MV-4-11 (cell line): ENCODE data around the gene CAMK1D.

ENCODE experiments used
- DNase-seq: peaks from one replicate; lab custom pipeline; 2025; lab: John Stamatoyannopoulos, UW

The CAMK1D gene

DNA sequence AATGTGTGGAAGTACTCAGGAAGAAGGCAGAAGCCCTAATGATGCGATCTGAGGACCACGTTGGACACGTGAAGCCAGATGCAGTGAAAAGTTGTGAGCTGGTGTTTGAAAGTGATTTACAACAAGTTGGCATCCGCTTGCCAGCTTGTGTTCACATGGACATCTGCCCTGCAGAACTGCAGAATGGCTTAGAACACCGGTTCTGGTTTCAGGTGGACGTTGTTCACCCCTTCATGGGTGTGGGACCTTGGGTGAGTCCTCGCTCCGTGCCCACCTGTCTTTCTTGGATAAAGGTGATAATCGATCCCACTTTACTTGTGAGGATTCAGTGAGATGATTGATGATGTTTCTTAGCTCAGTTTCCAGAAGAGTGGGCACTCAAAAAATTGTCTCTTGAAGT lies 53.8 kb downstream of the CAMK1D start:
- no peak for DNase-seq

DNA sequence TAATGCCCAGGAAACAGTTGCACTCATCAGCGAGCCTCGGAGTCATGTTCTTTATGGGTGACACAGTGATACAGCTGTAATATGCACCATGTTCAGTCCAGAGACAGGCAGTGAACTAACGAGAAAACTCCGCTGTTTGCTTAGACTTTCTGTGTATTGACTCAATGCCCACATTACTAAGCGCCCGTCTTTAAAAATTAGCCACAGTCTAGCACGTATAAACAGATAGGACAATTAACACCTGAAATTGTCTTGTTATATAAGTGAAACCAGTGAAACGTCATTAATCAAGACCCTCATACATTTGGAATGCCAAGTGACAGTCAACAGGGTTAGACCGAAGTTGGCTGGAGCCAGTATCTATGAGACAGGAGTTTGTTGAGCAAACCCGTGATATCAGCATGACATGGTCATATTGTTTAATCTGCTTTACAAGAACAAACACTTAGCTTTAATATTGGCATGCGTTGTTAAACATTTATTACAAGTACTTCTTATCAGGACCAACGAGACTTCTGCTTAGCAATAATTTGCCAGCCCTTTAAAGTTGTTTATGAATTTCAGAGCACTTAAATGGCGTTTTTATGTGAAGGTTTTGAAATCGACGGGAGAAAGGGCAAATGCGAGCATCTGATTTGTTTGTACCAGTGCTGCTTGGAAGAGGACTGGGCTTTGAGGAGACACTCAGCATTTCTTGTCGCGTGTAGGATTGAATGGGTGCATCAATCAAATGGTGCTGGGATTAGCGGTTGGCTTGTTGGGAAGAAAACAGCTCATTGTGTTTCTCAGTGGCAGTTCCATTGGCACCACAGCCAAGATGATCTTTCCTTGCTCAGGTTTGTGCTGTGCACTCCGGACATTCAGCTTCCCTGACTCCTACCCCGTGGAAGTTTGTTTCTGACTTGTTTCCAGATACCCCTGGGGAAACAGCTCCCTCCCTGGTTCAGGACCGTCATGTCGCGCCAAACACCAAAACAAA lies 56.3 kb downstream of the CAMK1D start:
- DNase-seq: no peak

DNA sequence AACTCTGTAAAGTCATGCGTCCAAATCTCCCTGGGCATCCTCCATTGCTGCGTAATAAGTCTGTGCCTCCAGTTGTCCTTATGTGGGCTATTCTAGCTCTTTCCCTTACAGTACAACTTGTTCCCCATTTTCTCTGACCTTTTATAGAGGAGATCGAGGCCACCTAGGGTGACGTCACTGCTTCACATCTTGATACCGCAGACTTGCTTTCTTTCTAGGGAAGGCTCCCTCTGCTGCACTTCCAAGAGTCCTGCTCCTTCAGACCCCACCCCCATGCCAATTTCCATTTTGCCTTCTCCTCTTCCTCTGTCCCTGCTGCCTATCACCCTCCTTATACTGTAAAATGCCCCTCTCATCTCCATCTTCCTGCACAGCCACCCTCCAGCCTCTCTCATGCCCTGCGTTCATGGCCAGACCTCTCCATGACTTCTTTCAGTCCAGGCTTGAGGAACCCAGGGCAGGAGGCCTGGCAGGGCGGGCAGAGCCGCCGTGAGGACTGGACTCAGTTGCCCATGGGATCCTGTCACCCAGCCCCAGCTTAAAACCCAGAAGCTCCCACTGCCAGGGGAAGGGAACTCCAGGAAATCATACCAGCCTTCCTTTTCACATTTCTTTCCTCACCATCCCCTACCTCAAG lies 57.5 kb downstream of the CAMK1D start:
- DNase-seq: no peak

DNA sequence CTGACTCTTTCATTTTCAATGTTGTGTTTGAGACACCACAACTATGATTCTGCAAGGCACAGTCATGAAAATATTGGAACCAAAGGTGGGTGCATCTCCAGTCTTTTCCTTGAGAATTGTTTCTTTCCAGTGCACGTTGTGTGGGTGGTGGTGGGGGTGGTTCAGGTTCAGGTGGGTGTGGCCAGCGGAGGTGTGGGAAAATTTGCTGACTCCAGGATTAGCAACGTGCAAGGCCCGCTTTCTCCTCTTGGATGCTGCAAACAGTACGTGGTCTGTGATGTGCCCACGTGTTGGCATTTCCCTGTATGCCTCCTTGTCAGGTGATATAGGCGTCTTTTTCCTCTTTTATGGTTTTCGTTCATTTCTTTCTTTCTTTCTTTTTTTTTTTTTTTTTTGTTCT lies 59.1 kb downstream of the CAMK1D start:
- no peak for DNase-seq

DNA sequence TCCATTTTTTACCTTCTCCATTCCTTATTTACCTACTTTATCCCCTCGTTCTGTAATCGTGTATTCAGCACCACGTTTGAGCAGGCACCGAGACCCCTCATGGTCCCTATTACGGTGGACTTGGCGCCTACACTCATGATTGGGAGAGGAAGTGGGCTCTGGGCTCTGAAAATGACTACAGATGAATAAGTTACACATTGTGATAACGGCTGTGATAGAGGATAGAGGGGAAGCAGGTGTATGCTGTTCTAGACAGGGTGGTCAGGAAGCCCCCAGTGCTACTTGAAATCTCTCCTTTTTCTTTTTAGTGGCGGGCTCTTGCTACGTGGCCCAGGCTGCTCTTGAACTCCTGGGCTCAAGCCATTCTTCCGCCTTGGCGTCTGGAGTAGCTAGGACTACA lies 59.8 kb downstream of the CAMK1D start:
- no peak for DNase-seq

DNA sequence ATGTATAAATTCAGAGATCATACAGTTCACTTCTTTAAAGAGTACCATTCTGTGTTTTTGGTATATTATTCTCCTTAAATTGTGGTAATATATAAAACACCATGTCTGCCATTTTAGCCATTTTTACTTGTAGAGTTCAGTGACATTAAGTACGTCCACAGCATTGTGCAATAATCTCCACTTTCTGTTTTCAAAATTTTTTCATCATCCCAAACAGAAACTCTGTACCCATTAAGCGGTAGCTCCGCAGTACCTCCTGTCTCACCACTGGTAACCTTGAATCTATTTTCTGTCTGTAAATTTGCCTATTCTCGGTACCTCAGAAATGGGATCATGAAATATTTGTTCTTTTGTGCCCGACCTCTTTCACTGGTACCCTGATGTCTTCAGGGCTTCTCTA lies 60.3 kb downstream of the CAMK1D start:
- DNase-seq: peak; percentile 6

DNA sequence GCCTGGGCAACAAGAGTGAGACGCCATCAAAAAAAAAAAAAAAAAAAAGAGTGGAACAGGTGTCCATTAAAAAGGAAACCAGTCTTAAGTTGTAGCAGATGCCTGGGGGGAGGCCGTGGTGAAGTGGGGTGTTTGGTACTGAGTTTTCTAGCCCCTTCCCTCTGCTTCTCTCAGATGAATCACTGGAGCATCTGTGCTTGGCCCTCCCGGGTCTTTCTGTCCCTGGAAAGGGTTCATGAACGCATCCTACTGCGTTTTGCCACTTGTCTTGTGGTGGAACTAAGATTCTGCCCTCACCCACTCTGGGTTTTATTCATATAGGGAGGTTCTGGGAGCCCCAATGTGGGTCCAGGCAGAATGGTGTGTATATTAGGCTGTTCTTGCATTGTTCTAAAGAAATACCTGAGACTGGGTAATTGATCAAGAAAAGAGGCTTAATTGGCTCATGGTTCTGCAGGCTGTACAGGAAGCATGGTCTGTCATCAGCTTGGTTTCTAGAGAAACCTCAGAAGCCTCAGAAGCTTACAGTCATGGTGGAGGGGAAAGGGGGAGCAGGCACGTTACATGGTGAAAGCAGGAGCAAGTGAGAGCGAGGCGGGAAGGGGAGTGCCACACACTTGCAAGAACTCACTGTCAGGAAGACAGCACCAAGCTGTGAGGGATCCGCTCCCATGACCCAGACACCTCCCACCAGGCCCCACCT lies 63.5 kb downstream of the CAMK1D start:
- DNase-seq: peak; percentile 39

DNA sequence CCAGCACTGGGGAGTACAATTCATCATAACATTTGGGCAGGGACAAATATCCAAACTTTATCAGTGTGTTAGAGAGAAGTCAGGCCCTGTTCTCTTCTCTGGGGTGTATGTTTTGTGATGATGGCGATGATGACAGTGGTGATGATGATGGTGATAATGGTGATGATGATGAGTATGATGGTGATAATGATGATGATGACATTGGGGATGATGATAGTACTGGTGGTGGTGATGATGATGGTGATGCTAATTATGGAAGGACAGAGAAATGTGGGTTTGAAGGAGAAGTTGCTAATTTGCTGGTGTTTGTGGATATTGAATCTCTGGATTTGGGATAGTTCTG lies 64.0 kb downstream of the CAMK1D start:
- DNase-seq: no peak

DNA sequence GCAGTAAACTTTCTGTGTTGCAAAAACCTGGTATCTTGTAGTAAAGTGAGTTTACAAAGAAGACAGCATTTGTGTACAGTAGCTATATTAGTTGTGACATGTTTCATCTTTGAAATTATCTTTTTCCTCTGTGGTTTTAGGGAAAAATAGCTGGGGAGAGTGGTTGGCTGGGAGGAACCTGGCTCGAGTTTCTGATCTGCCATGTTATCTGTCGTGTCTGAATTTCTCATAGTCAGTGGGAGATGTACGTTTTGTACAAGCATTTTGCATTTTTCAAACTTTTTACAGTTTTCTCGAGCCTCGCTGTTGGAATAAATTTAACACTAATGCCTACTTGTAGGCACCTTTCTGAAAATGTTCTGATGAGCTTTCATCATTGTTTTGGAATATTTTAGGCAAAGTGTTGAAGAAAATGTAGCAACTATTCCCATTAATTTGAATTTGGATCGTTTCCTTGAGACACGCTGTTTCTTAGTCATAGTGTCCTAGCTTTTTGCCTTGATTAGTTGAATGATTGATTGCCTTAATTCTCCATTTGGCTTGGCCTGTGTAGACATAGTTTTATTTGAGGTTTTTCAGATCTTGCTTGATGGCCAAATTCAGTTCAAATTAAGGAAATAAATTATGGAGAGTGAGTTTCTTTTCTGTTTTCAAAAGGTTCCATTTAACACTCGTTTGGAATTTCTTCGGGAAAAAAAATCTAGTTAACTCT lies 65.1 kb downstream of the CAMK1D start:
- DNase-seq: no peak

DNA sequence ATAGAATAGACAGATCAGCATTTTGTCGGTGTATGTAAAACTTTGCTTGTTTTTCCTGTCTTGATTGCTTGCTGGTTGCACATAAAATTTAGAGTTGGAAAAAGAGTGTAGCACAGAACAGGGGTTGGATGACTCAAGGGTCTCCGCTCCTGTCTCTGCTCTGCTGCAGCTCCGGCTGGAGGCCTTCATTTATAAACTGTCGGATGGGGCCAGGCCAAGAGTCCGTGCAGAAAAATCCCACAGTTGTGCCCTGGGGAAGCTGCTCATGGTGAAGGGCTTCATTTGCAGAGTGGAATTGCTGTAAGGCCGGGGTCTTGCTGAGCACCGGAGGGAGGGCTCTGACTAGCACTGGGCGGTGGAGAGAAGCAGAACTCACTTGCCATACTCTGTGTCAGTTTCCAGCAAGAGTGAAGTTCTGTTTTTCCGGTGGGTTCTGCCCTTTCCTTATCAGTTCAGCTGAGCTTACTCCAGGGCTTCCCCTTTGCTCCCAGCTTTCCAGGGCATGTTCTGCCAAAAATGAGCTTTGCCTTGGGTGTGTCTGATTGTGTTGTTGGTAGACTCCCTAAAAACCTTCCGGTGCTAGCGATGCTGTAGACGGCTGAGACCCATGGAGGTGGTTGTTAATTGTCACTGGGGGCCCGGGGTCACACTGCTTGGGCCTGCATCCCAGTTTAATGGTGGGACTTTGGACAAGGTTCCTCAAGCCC lies 67.2 kb downstream of the CAMK1D start:
- DNase-seq: no peak

DNA sequence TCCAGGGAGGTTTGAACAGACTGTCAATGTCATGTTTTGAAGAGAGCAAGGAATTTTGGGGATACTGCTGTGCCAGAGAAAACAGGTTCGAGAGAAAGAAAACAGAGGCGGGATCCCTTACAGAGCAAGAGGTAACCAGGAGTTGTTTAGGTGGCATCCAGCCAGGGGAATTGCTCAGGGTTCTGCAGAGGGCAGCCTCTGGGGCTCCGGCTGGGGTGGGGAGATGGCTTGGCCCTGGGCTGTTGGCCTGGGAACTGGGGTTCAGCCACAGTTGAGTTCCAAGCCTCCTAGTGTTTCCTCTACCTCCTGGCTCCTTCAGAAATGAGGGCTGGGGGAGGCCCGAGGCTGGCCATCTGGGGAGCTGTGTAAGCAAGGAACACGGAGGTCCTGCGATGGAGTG lies 68.0 kb downstream of the CAMK1D start:
- no peak for DNase-seq

DNA sequence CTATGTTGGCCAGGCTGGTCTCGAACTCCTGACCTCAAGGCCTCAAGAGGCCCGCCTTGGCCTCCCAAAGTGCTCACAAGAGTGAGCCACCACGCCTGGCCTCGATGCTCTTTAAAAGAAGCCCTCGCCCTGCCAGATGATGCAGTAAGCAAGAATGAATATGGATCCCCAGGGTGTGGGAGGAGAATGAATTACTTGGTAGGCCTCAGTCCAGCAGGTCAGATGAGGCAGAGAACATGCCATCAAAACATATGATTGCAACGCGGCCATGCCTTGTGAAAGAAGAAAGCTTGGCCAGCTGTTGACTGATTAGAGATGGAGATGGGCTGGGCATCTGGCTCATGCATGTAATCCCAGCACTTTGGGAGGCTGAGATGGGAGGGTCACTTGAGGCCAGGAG lies 68.7 kb downstream of the CAMK1D start:
- DNase-seq: no peak

DNA sequence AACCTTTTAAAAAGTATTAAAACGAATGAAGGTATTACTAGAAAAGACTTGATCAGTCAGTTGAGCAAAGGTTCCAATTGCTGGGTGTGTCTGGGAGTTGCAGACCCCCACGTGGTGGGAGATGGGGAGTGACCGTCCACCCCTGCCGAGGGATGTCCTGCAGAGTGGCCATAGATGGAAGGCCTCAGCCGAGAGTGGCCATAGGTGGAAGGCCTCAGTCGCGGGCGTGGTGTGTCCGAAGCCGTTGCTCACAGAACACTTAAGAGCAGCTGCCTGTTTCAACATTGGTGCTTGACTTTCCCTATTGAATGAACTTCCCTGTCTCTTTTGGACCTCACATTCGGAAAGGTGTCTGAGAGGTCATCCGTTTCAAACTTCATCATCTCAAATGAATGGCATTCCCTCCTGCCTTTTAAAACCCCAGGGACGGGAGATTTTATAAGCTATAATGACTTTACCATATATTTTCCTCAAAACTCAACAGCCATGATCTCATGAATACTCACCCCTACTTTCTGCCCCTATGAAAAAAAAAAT lies 69.4 kb downstream of the CAMK1D start:
- no peak for DNase-seq

DNA sequence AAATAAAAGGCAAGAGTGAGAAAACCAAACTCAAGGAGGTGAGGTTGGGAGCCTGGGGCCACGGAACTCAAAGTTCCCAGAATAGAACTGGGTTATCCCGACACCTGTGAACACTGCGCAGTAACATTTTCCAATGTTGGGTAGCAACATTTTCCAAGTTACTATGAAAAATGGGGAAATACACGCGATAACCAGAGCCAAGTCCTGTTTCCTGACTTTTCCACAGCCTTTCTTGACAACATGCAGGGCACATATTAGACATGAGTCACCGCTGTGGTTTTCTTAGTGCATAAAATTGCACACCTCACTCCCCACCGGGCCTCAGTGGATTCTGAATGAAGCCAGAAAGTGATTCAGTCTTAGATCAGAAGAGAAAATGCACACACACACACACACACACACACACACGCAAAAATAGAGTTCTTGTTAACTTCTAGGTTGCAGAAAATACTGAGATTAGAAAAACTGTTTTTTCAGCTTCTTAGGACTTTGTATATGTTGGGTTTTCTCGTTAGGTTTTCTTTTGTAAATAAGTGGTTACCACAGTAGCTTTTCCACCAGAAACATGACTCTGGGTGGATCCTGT lies 70.0 kb downstream of the CAMK1D start:
- DNase-seq: no peak

DNA sequence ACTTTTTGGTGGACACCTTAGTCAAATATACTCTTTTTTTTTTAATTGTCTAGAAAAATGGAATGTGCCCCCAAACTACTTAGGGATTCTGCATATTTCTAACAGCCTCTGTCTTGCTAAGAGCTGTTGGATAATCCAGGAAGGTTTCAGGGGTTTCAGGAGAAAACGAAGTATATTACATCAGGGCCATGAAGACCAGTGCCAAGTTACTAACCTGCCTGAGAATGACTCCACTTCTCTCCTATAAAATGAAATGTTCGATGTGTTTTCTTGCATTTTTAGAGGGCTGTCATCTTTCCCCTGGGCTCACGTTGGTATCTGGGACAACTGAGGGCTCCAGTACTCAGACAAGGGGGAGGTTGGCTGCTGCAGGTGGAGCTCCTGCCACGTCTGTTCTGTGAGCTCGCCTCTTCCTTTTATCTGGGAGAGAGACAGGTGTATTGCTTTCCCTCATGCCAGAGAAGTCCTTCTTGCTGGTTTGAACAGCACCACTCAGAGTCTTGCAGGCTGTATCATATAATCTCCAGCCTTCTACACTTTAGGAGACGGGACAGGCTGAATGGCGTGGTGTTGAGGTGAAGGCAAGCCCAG lies 71.3 kb downstream of the CAMK1D start:
- DNase-seq: no peak

DNA sequence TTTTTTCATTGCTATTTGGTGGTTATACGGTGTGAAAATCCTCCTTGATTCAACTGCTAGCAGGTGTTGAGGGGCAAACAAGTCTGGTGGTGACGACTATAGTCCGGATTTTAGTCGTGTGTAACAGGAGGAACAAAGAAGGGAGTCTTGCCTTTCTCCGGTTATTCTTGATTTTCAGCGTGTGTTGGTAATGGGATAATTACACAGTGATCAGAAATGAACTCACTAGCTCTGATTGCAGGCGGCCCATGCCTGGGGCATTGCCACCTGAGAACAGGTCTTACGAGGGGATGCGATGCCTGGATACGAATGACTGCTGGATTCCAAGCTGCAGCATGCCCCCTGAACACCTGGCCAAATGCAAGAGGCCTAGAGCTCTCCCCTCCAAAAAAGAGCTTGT lies 72.8 kb downstream of the CAMK1D start:
- no peak for DNase-seq

DNA sequence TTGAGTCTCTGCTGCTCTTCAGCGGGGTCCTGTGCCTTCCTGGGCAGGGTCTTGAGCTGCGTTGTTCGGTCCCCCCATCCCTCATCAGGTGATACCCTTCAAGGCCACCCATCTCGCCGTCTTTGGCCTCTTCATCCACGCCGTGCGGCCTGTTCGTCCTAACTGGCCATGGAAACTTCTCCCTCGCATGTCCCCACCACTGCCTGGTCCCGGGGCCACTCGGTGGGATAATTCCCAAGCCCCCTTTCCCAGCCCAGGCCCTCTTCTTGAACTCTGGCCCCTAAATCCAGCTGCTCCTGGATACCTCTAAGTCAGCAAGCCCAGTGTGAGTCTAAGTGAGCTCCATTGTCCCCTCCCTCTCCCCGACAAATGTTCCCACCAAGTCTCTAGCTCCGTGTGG lies 74.5 kb downstream of the CAMK1D start:
- DNase-seq: no peak

DNA sequence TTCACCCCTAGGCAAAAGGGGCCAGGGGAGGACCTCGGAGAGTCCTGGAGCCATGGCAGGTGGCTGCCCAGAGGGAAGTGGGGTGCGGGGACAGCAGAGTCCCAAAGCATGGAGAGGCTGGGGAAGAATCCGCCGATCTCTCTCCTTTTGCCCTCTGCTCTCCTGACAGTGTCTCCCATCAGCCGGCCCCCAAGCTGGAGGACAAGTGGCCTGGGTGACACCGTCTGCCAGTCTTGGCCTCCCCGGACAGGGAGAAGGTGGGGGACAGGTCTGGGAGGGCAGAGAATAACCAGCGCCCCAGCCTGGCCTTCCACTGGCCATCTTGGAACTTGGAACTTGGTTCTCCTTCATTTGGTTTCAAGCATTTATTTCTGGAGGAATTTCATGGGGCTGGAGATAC lies 77.9 kb downstream of the CAMK1D start:
- no peak for DNase-seq

DNA sequence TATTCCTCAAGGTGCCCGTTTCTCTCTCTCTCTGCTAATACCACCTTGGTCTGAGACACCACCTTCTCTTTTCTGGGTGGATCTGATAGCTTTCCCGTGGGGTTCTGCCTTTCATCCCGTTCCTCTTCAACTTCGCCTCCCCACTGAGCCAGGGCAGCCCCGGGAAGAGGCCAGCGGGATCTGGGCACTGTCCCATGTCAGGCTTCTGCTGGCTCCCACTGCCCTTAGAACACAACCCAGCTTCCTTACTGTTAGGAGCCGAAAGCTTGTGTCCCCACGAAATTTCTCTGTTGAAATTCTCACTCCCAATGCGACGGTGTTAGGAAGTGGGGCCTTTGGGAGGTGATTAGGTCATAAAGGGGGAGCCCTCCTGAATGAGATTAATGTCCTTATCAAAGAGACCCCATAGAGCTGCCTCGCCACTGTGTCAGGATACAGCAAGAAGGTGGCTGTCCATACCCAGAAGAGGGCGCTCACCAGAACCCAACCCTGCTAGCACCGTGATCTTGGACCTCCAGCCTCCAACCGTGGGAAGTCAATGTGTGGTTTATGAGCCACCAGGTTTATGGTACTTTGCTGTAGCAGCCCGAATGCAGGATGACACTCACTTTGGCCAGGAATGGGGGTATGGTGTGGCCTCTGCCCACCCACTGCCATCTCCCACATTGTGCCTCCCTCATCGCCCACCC lies 79.2 kb downstream of the CAMK1D start:
- DNase-seq: no peak

DNA sequence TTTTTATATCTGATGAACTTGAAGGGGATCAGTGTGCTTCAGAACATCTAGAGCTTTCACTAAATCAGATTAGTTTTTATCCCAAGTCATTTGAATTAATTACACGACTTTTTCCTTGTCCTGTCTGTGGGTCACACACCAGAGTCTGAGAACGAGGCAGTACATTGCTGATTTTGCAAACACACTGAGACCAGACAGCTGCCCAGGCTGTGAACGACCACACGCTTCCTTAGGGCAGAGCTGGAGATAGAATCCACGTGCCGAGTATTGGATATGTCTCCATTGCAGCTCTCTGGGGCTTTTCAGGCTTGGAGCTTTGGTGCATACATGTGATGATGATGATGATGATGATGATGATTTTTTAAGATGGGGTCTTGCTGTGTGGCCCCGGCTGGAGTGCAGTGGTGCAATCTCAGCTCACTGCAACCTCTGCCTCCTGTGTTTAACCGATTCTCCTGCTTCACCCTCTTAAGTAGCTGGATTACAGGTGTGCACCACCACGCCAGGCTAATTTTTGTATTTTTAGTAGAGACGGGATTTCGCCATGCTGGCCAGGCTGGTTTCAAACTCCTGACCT lies 81.1 kb downstream of the CAMK1D start:
- no peak for DNase-seq
